Transverse colon (tissue), 4 donors: ENCODE measurements around the gene ARPC1A. TPM values are rescaled to one million over a fixed set of nuclear protein-coding genes. Genes with fewer than 3 reads are reported as not detected.
"Not testable (repeated sequence)": the region's sequence is repeated elsewhere in the genome, so short reads cannot be mapped to it uniquely, and the experiment has no call there.

Experiments used
- DNase-seq: peaks from one replicate; pipeline ENCODE4 v3.0.0-alpha.2; 2019
- H3K27ac ChIP-seq, 4 donors: fragments of 200-600 bp; sonication (generic); 2 replicates each; pipeline ENCODE4 v1.5.1; 2016 to 2018; ENCODE audit warnings: inconsistent platforms in 4 of 4
- H3K27me3 ChIP-seq: fragments of 200-600 bp; sonication (generic); 2 replicates; pipeline ENCODE4 v1.5.1; 2017; ENCODE audit warnings: inconsistent platforms
- H3K36me3 ChIP-seq, 4 donors: fragments of 200-600 bp; sonication (generic); 2 replicates each; pipeline ENCODE4 v1.5.1; 2017 to 2019; ENCODE audit warnings: inconsistent platforms in 4 of 4
- H3K4me1 ChIP-seq, 4 donors: fragments of 200-600 bp; sonication (generic); 2 replicates each; pipeline ENCODE4 v1.5.1; 2017 to 2020; ENCODE audit warnings: inconsistent platforms in 4 of 4
- H3K4me3 ChIP-seq, 4 donors: fragments of 200-600 bp; sonication (generic); 1 replicate in 1 of 4; 2 replicates in 3 of 4; pipeline versions ENCODE4 v1.5.1 to v1.6.1; 2017 to 2019; ENCODE audit warnings: inconsistent platforms in 4 of 4
- H3K9me3 ChIP-seq, 2 donors: fragments of 200-600 bp; sonication (generic); 2 replicates each; pipeline ENCODE4 v1.5.1; 2017 to 2019; ENCODE audit warnings: inconsistent platforms in 2 of 2
- EP300 ChIP-seq: sonication (generic); formaldehyde crosslinking; IDR thresholded peaks from one replicate; pipeline ENCODE4 v1.6.1; 2017; ENCODE audit warnings: antibody characterized with exemption, low read depth
- POLR2A ChIP-seq: fragments of 450-650 bp; IDR thresholded peaks from one replicate; pipeline ENCODE4 v1.6.1; 2016; ENCODE audit warnings: antibody characterized with exemption, mild to moderate bottlenecking, moderate library complexity
- POLR2AphosphoS5 ChIP-seq, 3 donors: sonication (generic); formaldehyde crosslinking; IDR thresholded peaks; one replicate each; pipeline ENCODE4 v1.6.1; 2016; ENCODE audit warnings: antibody characterized with exemption in 3 of 3
- WGBS, 2 donors: methylation state at CpG; one replicate each; pipeline ENCODE4 v1.1.5; 2018; ENCODE audit warnings: low coverage in 1 of 2; 5-methylcytosine and 5-hydroxymethylcytosine counted together
- in situ Hi-C, 4 donors: fragments of 200-750 bp; cut with MboI; loops; one replicate each; pipeline versions ENCODE4 v1.15.0 to v1.15.1; 2017; ENCODE audit warnings: low sequenced_read_pairs in 3 of 4, low pct_ligation_motif_present in 1 of 4, low pct_unique_long_range_greater_than_20kb in 1 of 4
- intact Hi-C: fragments of 100-400 bp; cut with DNase I; formaldehyde crosslinking; loops from one replicate; pipeline ENCODE4 v1.15.1; 2023; ENCODE audit warnings: low total_unique reads
- total RNA-seq, 4 donors: library from RNA; depleted of rRNA; stranded (reverse); fragments of >200 nt; gene quantifications; one replicate each; pipeline ENCODE4 v1.1.0, GENCODE V29; 2016
- TF ChIP-seq, protein P1 (sequence below), 5 experiments: fragments of 200-600 bp in 3 of 5; fragments of 450-650 bp in 2 of 5; sonication (generic) in 3 of 5; IDR thresholded peaks; 1 replicate in 2 of 5; 2 replicates in 3 of 5; pipeline ENCODE4 v1.5.1; 2016 to 2017; ENCODE audit warnings: antibody characterized with exemption in 5 of 5, inconsistent platforms in 3 of 5, mild to moderate bottlenecking in 2 of 5, moderate library complexity in 1 of 5

The ARPC1A gene
- total RNA-seq, 4 donors from 2014 or later = 104 to 186 (median 147) TPM

DNA sequence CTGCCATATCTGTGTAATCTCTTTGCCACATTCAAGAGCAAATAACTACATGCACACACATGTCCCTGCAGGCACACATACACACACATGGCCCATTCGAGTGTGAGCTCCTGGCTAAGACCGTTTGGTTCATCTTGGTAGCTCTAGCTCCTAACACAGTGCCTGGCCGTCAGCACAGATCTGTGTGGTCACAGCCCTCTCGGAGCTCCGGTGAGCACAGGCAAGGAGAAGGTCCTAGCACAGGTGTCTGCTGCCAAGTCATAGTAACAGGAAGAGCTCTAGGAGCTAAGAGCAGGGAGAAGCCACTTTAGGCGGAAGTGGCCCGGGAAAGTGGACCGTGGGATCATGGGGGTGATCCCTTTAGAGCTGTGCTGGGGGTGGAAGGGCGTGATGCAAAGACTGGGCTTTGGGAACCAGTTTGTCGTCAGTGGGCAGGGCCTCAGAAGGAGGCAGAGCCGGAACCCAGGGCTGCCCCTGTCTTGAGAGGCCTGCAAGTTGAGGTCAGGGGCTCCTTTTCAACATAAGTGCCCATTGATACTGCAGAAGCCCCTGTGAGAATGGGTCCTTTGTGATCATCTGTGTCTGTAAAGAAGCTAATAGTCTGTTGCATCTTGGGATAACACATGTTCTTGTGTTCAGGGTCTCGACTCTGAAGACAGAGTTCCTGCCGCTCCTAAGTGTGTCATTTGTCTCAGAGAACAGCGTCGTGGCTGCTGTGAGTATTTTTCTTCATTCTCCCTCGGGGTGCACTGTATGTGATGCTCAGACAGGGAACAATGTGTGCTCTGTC lies 32.2 kb downstream of the ARPC1A start:
- DNase-seq = no peak
- Histone ChIP-seq H3K27ac (peak overlapping the region in 1 of 4 donors; percentile 27), H3K9me3 (no peaks in the 10 kb centered on the region), H3K36me3 (peaks cover 0 to 67% (median 34%) of the 10 kb centered on the region in 4 donors), H3K27me3 (no peaks in the 10 kb centered on the region), H3K4me1 (no peaks in the 10 kb centered on the region), H3K4me3 (no peak overlapping the region)
- intact Hi-C loops (no loop called here), in situ Hi-C loops (no loop called here)
- TF ChIP-seq POLR2AphosphoS5 (IDR thresholded peaks at IDR 0.05) (no peak), POLR2A (no peak), EP300 (no peak)
- TF ChIP-seq, protein P1, sequence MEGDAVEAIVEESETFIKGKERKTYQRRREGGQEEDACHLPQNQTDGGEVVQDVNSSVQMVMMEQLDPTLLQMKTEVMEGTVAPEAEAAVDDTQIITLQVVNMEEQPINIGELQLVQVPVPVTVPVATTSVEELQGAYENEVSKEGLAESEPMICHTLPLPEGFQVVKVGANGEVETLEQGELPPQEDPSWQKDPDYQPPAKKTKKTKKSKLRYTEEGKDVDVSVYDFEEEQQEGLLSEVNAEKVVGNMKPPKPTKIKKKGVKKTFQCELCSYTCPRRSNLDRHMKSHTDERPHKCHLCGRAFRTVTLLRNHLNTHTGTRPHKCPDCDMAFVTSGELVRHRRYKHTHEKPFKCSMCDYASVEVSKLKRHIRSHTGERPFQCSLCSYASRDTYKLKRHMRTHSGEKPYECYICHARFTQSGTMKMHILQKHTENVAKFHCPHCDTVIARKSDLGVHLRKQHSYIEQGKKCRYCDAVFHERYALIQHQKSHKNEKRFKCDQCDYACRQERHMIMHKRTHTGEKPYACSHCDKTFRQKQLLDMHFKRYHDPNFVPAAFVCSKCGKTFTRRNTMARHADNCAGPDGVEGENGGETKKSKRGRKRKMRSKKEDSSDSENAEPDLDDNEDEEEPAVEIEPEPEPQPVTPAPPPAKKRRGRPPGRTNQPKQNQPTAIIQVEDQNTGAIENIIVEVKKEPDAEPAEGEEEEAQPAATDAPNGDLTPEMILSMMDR (IDR thresholded peaks at IDR 0.05) = no peak
- WGBS, 2 donors = 87 to 95% methylated on average over 6 to 16 of the region's 16 CpGs

DNA sequence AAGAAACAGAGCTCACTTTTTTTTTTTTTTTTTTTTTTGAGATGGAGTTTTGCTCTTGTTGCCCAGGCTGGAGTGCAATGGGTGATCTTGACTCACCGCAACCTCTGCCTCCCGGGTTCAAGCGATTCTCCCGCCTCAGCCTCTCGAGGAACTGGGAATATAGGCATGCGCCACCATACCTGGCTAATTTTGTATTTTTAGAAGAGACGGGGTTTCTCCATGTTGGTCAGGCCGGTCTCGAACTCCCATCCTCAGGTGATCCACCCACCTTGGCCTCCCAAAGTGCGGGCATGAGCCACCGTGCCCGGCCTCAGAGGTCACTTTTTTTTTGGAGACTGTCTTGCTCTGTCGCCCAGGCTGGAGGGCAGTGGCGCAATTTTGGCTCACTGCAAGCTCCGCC lies 32.8 kb downstream of the ARPC1A start:
- in situ Hi-C loops, H3K27me3 ChIP-seq, H3K4me3 ChIP-seq, H3K9me3 ChIP-seq, H3K4me1 ChIP-seq, intact Hi-C loops, DNase-seq: not testable (repeated sequence)
- Histone ChIP-seq H3K36me3 (peaks cover 0 to 64% (median 33%) of the 10 kb centered on the region in 4 donors), H3K27ac (peak overlapping the region in 1 of 4 donors; percentile 25)
- 94 to 95% methylated on average over 3 to 15 of the region's 15 CpGs for WGBS, 2 donors

DNA sequence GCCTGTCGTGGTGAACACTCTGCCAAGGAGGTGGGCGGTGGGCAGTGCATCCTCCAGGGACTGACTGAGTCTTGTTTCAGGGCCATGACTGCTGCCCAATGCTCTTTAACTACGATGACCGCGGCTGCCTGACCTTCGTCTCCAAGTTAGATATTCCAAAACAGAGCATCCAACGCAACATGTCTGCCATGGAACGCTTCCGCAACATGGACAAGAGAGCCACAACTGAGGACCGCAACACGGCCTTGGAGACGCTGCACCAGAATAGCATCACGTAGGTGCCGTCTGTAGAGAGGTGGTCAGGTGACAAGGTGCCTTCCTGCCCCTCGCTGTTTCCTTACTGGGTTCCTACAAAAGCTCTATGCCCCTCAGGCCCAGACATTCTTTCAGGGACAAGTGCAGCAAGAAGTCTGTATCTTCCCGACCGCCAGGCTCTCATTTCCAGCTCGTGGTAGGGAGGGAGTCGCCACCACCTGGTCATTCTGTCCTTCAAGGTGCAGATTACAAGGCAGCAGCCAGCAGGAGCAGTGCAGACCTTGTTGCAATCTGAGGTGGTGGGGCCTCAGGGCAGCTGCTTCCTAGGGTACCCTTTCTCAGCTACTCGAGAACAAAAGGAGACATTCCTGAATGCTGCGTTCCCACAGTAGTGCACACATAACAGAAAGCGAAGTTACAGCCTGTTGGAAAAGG lies 33.9 kb downstream of the ARPC1A start:
- TF ChIP-seq POLR2AphosphoS5 (IDR thresholded peaks at IDR 0.05) (no peak), EP300 (no peak), POLR2A (no peak)
- TF ChIP-seq, protein P1 (IDR thresholded peaks at IDR 0.05) = no peak
- no peak overlapping the region for H3K27ac ChIP-seq

DNA sequence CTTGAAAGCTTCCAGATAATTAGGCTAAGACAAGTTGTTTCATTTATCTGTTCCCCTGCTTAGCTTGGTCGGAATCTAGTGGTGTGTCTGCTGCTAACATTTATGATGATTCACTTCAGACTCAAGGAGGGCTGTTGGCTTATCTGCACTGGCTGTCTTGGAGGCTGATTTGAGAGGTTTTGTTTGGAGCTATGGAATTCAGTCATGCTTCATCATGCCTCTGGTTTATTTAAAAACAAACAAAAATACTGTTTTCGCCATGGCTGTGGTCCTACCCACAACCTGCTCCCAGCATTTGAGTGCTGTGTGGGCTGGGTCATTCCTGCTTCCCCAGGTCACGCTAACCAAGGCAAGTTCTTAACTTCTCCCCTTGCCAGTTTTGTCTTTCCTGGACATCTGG lies 37.1 kb downstream of the ARPC1A start:
- H3K27ac ChIP-seq = no peak overlapping the region
- TF ChIP-seq POLR2AphosphoS5 (IDR thresholded peaks at IDR 0.05) (no peak), POLR2A (no peak), EP300 (no peak)
- TF ChIP-seq, protein P1 (IDR thresholded peaks at IDR 0.05) = no peak
- in situ Hi-C loops (loop anchor here in 1 of 4 donors (10.0 kb wide), 1 partner anchor 52 kb away; no protein-coding TSS in a partner anchor), intact Hi-C loops (no loop called here)
- WGBS, 2 donors = 83 to 88% methylated on average over 1 to 3 of the region's 3 CpGs
- H3K4me1 ChIP-seq = no peaks in the 10 kb centered on the region
- no peaks in the 10 kb centered on the region for H3K9me3 ChIP-seq
- no peak for DNase-seq
- no peak overlapping the region for H3K4me3 ChIP-seq
- no peaks in the 10 kb centered on the region for H3K27me3 ChIP-seq
- H3K36me3 ChIP-seq = peaks cover 0 to 51% (median 23%) of the 10 kb centered on the region in 4 donors

More for the DNA sequence above, 33.9 kb downstream of the ARPC1A start:
- H3K4me1 ChIP-seq = no peaks in the 10 kb centered on the region
- in situ Hi-C loops (loop anchor here in 1 of 4 donors (10.0 kb wide), 1 partner anchor 55 kb away; no protein-coding TSS in a partner anchor), intact Hi-C loops (no loop called here)
- no peaks in the 10 kb centered on the region for H3K9me3 ChIP-seq
- no peak overlapping the region for H3K4me3 ChIP-seq
- DNase-seq = no peak
- no peaks in the 10 kb centered on the region for H3K27me3 ChIP-seq
- peaks cover 0 to 64% (median 31%) of the 10 kb centered on the region in 4 donors for H3K36me3 ChIP-seq
- 87 to 89% methylated on average over 3 to 22 of the region's 22 CpGs for WGBS, 2 donors
